OCI-LY1 (cell line): ENCODE results near the gene EWSR1.

Experiments
- EZH2 ChIP-seq: fragments of 200-600 bp; sonication (generic), shearing (Covaris generic); IDR thresholded peaks from 2 replicates; pipeline ENCODE4 v1.8.0; 2017; ENCODE audit warnings: borderline replicate concordance, mixed run types, mild to moderate bottlenecking, antibody characterized with exemption, low read length, moderate library complexity, mixed read lengths
- TF ChIP-seq, protein P1 (sequence below): fragments of 200-600 bp; sonication (generic), shearing (Covaris generic); IDR thresholded peaks from 2 replicates; pipeline ENCODE4 v1.5.1; 2017; ENCODE audit warnings: mild to moderate bottlenecking, antibody characterized with exemption, low read length, moderate library complexity, mixed read lengths

DNA sequence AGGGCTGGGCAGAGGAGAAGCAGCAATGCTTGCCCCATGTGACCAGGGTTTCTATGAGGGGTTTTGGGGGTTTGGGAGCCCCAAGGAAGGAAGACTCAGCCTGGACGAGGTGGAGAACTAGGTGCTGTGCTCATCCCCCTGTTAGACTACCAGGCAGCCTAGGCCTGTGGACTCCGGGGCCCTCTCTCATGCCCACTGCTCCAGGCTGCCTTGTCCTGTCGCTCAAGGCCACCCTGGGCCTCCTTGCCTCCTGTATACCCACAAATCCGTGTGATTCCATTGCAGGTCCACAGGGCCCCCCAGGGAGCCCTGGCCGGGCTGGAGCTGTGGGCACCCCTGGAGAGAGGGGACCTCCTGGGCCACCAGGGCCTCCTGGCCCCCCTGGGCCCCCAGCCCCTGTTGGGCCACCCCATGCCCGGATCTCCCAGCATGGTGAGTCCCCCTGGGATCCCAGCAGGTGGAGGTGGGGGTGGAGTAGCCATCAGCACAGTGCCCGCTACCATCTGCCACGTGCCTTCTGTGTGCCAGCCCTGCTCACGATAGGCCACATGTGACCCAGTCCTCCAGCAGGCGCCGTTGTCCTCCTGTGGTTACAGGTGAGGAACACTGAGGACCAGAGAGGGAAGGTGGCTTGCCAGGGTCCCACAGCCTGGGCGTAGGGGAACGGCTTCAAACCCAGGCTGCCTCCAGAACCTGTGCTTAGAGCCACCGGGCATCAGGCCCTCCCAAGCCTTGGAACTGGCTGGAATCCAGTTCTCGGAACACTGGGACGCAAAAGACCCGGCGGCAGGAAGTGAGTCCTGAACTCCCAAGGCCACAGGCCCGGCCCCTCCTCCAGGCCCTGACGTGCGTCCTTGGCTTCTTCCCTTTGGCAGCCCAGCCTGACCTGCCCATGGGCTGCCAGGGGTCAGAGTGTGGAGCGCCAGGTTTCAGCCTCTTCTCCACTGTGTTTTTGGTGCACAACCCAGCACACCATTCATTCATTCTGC lies 35.8 kb upstream of the EWSR1 start:
- TF ChIP-seq, protein P1, sequence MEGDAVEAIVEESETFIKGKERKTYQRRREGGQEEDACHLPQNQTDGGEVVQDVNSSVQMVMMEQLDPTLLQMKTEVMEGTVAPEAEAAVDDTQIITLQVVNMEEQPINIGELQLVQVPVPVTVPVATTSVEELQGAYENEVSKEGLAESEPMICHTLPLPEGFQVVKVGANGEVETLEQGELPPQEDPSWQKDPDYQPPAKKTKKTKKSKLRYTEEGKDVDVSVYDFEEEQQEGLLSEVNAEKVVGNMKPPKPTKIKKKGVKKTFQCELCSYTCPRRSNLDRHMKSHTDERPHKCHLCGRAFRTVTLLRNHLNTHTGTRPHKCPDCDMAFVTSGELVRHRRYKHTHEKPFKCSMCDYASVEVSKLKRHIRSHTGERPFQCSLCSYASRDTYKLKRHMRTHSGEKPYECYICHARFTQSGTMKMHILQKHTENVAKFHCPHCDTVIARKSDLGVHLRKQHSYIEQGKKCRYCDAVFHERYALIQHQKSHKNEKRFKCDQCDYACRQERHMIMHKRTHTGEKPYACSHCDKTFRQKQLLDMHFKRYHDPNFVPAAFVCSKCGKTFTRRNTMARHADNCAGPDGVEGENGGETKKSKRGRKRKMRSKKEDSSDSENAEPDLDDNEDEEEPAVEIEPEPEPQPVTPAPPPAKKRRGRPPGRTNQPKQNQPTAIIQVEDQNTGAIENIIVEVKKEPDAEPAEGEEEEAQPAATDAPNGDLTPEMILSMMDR: no peak
- TF ChIP-seq EZH2: no peak
